ENCODE measurements around the gene H2AZ2.
"Not testable (repeated sequence)": the region's sequence is repeated elsewhere in the genome, so short reads cannot be mapped to it uniquely, and the experiment has no call there.

H2AZ2 gene

GRCh38 chr7:44870780-44871179 lies 22.9 kb upstream of the H2AZ2 start:
- not testable (repeated sequence) for DNase-seq, ATAC-seq

- ATAC-seq, DNase-seq: not testable (repeated sequence)
Measured at GRCh38 chr7:44870336-44870735, 22.4 kb upstream of the H2AZ2 start.

DNA sequence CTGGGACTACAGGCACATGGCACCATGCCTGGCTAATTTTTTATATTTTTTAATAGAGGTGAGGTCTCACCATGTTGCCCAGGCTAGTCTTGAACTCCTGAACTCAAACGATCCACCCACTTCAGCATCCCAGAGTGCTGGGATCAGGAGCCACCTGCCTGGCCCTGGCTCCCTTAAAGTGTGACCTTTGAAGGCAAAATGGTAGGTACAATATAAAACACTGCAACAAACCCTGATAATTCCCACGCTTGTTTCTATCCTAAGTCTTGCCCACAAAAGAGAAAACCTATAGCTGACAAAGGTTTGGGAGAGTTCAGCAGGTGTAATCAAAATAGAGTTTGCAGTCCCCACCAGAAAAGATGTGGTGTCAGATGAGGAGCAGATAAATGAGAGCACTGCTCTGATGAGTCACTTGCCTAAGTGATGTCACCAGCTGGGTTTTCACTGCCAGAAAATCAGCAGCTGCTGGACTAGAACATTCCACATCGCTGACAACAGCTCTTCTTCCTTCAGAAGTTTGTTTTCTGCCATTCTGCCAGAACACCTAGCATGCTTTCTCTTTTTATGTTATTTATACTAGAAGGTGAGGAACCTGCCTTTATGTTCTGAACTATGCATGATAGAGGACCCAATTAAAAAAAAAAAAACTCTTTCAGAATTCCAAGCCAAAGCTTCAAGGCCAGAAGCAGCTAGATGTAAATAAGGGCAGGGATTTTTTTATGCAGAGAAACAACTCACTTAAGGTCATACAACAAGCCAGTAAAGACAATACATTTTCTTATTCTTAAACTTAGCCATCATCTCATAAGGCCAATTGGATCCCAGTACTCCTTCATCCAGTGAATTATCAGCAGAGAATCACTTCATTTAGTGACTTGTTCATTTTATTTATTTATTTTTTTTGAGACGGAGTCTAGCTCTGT lies 19.4 kb upstream of the H2AZ2 start:
- peak; percentile 39 for DNase-seq
- ATAC-seq, result peak; percentile 81

GRCh38 chr7:44861949-44862348 lies 14.1 kb upstream of the H2AZ2 start:
- not testable (repeated sequence) for ATAC-seq, DNase-seq

DNA sequence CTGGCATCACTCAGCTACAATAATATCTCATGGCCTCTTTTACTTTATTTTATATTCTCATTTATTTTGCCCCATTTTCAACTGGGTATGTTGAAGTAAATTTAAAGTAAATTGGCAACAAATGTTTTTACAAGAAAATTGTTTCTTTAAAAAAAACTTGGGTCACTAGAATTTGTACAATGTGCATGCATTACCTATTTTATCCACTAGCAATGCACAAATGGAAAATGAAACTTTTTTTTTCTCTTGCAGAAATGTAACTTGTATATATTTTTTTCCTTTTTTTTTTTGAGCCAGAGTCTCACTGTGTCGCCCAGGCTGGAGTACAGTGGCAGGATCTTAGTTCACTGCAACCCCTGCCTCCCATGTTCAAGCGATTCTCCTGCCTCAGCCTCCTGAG lies 10.3 kb upstream of the H2AZ2 start:
- DNase-seq, result no peak
- ATAC-seq, result no peak

- DNase-seq, result no peak
- ATAC-seq, result no peak
Measured at GRCh38 chr7:44854644-44855364, 6.9 kb upstream of the H2AZ2 start.

DNA sequence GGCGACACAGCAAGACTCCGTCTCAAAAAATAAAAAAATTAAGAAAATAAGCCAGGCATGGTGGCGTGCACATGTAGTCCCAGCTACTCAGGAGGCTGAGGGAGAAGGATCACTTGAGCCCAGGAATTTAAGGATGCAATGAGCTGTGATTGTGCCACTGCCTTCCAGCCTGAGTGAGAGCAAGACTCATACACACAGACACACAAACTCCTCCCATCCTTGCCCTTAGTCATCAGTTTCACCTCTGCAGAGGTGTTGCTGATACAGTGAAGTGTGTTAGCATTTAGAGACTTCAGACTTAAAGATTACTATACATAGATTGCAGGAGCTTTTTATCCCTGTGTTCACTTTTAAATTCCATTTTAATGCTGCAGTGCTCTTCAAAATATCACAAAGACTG lies 5.5 kb upstream of the H2AZ2 start:
- DNase-seq (no peak), ATAC-seq (peak; percentile 64)

DNA sequence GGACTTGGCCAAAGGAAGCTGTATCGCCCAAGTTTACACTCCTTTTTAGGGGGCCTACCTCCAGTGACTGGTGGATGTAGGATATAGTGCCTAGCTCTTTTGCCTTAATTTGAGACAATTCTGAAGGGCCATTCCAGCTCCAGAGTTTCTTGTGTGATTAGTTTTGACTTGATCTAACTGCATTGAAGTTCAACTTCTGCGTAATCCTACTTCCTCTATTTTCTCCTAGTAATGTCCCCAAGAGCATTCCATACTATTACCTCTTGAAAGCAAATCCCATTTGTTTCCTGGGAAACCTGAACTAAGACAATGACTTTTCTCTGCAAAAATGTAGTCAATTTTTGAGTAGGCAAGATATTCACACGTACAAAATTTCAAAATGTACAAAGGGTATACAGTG lies 4.7 kb upstream of the H2AZ2 start:
- ATAC-seq (no peak), DNase-seq (no peak)

DNA sequence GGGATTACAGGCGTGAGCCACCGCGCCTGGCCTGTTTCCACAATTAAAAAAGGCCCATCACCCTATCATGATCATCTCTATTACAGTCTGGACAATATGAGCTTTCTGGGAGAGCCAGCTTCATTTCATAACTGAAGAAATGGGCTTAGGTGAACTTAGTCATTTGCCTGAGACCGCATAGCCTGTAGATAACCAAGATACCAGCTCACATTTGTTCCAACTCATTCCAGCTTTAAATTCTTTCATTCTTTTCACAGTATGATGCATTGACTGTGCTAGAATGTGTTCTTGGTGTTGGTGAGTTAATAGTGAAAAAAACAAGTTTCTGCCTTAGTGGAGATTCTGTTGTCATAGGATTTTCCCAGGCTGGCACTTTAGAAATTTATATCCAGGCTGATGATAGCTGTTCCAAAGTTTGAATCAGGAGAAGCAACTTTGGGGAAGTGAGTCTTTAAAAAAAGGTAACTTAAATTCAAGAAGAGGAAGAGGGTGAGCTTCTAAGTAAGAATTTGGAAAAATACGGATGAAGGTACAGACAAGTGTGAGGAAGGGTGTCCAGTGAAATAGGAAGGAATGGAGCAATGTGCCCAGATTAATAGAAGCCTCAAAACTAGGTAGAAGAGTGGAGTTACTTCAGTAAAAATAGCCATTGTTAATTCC lies 2.1 kb upstream of the H2AZ2 start:
- DNase-seq (no peak), ATAC-seq (no peak)

- no peak for DNase-seq
- no peak for ATAC-seq
Measured at GRCh38 chr7:44849259-44849884, 1.5 kb upstream of the H2AZ2 start.

DNA sequence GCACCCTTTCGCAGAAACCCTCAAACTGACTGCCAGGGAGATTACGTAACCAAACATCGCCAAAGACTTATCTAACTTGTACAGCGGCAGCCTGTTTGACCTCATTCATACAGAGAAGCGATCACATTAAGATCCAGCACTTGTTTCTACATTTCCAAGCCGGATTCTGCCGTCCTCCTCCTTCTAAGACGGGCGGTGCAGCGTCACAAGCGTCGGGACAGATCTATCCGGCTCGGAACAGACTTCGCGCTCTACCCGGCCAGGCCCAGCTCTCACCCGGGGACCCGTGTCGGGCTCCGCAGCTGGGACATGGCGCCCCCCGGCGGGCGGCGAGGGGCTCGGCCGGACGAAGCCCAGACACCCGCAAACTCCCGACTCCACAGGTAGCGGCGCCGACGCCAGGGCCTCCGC lies 373 bp downstream of the H2AZ2 start:
- DNase-seq (peak; percentile 90), ATAC-seq (peak; percentile 75)

- ATAC-seq (no peak), DNase-seq (no peak)
Measured at GRCh38 chr7:44846816-44847508, 925 bp downstream of the H2AZ2 start.

DNA sequence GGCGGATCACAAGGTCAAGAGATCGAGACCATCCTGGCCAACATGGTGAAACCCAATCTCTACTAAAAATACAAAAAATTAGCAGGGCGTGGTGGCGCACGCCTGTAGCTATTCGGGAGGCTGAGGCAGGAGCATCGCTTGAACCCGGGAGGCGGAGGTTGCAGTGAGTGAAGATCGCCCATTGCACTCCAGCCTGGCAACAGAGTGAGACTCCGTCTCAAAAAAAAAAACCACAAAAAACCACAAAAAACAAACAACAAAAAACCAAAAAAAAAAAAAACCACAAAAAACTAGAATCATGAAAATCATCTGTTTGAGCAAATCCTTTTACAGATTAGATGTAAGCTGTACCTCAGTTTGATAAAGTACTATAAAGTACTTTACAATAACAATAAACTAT lies 1.5 kb downstream of the H2AZ2 start:
- peak; percentile 12 for DNase-seq
- ATAC-seq, result not testable (repeated sequence)

- ATAC-seq (no peak), DNase-seq (no peak)
Measured at GRCh38 chr7:44845451-44845850, 2.4 kb downstream of the H2AZ2 start.

DNA sequence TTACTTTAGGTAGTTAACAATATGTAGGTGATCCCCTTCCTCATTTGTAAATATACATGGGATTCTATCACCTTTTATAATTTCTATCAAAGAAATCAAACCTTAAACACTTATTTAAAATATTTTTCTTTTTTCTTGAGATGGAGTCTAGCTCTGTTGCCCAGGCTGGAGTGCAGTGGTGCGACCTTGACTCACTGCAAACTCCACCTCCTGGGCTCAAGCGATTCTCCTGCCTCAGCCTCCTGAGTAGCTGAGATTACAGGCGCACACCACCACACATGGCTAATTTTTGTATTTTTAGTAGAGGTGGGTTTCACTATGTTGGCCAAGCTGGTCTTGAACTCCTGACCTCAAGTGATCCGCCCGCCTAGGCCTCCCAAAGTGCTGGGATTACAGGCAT lies 4.4 kb downstream of the H2AZ2 start:
- DNase-seq, ATAC-seq: not testable (repeated sequence)

- not testable (repeated sequence) for DNase-seq, ATAC-seq
Measured at GRCh38 chr7:44842675-44843074, 5.2 kb downstream of the H2AZ2 start.

- DNase-seq (no peak), ATAC-seq (no peak)
Measured at GRCh38 chr7:44838751-44839150, 9.1 kb downstream of the H2AZ2 start.

DNA sequence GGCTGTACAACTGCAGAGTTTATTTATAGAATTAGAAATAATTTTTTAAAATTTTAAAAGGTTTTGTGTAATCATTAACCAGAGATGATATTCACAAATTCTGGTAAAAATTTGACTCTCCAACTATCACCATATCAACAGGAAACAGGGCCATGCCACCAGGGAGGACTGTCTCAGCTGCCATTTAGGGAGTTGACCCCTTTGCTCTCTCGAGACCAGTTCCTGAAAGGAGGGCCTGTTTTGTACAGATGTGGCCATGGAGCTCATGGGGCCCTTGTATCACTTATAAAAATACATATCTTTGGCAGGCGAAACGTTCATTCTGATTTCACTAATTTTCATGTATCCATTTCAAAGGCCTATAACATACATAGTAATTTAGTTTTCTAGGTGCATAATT lies 20.3 kb downstream of the H2AZ2 start:
- ATAC-seq (no peak), DNase-seq (no peak)

GRCh38 chr7:44824894-44825526 lies 22.9 kb downstream of the H2AZ2 start:
- peak; percentile 79 for ATAC-seq
- no peak for DNase-seq

- ATAC-seq (no peak), DNase-seq (no peak)
Measured at GRCh38 chr7:44823255-44823781, 24.6 kb downstream of the H2AZ2 start.

DNA sequence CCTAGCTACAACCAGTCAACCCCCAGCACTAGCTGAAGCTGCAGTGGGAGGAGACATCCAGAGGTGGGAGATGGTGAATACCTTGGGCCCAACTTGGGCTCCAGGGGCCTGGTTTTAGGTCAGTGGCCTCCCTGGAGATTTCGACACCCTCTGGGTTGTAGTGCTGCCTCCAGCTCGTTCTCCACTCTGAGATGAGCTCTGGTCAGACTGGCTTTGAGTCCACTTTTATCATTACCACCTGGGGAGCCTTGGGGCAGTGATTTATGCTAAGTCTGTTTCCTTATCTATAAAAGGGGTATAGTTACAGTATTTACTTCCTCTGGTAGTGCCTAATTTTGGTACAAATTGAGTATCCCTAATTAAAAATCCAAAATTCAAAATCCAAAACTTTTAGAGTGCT lies 28.6 kb downstream of the H2AZ2 start:
- DNase-seq (no peak), ATAC-seq (no peak)
